HepG2 (cell line): ENCODE data around the gene L3MBTL1. TPM values are rescaled to one million over a fixed set of nuclear protein-coding genes. Genes with fewer than 3 reads are reported as not detected.

Source experiments
- MEF2D ChIP-seq: sonication (generic); formaldehyde crosslinking; IDR thresholded peaks from 2 replicates; pipeline ENCODE4 v1.5.1; 2020; ENCODE audit warnings: mild to moderate bottlenecking, missing genetic modification reagents
- POLR2AphosphoS5 ChIP-seq: IDR thresholded peaks from 2 replicates; pipeline ENCODE4 v1.6.1; 2012; ENCODE audit warnings: low read depth, low read length
- ZFYVE20 ChIP-seq: sonication (generic); formaldehyde crosslinking; IDR thresholded peaks from 2 replicates; pipeline ENCODE4 v1.8.0; 2023; ENCODE audit warnings: low read depth, mild to moderate bottlenecking, moderate library complexity, missing genetic modification reagents, borderline replicate concordance
- ZNF407 ChIP-seq: sonication (generic); formaldehyde crosslinking; IDR thresholded peaks from one replicate; pipeline ENCODE4 v1.5.1; 2020; ENCODE audit warnings: mild to moderate bottlenecking, missing genetic modification reagents; ENCODE audit errors: not compliant biosample characterization
- ZNF484 ChIP-seq: sonication (generic); formaldehyde crosslinking; IDR thresholded peaks from 2 replicates; pipeline ENCODE4 v1.5.1; 2020; ENCODE audit warnings: mild to moderate bottlenecking, low read depth, missing genetic modification reagents, borderline replicate concordance
- ZNF672 ChIP-seq: sonication (generic); formaldehyde crosslinking; IDR thresholded peaks from 2 replicates; pipeline ENCODE4 v1.8.1; 2022; ENCODE audit warnings: missing genetic modification reagents
- polyA plus RNA-seq, 8 experiments: library from polyadenylated mRNA; depleted of rRNA in 3 of 8; stranded (reverse) in 7 of 8; unstranded in 1 of 8; fragments of >200 nt; fragmentation: Illumina TruSeq in 4 of 8; extraction: Trizol in 4 of 8; gene quantifications; 2 replicates each; pipeline versions ENCODE4 v1.2.1 to v1.2.3, GENCODE V29; 2011 to 2016; ENCODE audit warnings: low read depth in 4 of 8, missing spikeins in 1 of 8, mixed read lengths in 1 of 8; ENCODE audit not compliant: insufficient read depth in 1 of 8
- total RNA-seq, 5 experiments: library from RNA; depleted of rRNA; stranded (reverse); fragments of >200 nt; fragmentation: Illumina TruSeq; extraction: Trizol; gene quantifications; 2 replicates each; pipeline ENCODE4 v1.2.3, GENCODE V29; 2016; ENCODE audit warnings: low read depth in 1 of 5
- TF ChIP-seq, protein P1 (sequence below), 2 experiments: IDR thresholded peaks; 2 replicates each; pipeline ENCODE4 v1.6.1; 2011 to 2012; ENCODE audit warnings: low read length in 2 of 2, borderline replicate concordance in 1 of 2, low read depth in 1 of 2, mild to moderate bottlenecking in 1 of 2, moderate library complexity in 1 of 2
- TF ChIP-seq, protein P2 (sequence below): sonication (generic); formaldehyde crosslinking; IDR thresholded peaks from 2 replicates; pipeline ENCODE4 v1.4.0; 2020; ENCODE audit warnings: mild to moderate bottlenecking, missing genetic modification reagents, borderline replicate concordance

L3MBTL1 gene
- total and polyA plus RNA-seq, 2 of the 13 experiments (the other 11 are each of a cell fraction or from before 2014, with no cell fraction given) = 9.0 to 17.8 TPM

DNA sequence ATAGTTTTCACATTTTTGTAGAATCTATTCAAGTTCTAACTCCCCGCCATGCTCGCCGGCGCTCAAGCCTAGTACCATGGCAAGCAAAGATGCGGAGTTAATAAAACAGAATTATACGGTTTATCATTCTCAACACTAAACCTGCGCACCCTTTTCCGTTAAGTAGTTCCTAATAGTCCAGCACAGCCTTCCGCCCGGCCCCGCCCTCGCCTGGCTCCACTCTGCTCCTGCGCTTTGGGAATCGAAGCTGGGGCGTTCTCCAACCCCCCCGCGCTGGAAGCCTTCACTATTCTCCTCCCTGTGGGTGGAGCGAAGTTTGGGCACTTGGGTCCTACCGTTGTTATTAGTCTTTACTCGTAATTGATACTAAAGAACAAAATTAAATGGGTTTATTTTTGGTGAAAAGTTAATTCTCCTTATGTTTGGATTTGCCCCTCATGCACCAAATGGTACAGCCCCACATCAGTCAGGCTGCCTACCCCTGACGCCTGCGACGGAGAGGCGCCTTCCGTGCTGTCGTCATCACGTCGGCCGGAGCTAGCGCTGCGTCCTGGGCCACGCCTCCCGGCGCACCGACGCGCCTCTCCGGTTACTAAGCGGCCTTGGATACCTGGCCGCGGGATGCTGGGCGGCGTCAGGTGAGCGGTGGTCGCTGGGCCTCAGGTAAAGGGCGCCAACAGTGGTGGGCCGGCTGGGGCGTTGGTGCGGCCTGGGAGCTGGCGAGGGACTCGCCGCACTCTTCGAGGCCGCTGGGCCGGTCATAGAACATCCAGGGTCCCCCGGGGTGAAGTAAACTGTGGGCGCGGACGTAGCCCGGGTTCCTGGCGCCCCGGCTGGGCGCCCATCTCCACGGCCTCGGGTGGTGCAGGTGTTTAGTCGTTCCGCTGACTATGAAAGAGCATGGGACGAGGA, 83.2 kb downstream of the L3MBTL1 start, which contains the start of gene IFT52 (continued):
- TF ChIP-seq, protein P1, sequence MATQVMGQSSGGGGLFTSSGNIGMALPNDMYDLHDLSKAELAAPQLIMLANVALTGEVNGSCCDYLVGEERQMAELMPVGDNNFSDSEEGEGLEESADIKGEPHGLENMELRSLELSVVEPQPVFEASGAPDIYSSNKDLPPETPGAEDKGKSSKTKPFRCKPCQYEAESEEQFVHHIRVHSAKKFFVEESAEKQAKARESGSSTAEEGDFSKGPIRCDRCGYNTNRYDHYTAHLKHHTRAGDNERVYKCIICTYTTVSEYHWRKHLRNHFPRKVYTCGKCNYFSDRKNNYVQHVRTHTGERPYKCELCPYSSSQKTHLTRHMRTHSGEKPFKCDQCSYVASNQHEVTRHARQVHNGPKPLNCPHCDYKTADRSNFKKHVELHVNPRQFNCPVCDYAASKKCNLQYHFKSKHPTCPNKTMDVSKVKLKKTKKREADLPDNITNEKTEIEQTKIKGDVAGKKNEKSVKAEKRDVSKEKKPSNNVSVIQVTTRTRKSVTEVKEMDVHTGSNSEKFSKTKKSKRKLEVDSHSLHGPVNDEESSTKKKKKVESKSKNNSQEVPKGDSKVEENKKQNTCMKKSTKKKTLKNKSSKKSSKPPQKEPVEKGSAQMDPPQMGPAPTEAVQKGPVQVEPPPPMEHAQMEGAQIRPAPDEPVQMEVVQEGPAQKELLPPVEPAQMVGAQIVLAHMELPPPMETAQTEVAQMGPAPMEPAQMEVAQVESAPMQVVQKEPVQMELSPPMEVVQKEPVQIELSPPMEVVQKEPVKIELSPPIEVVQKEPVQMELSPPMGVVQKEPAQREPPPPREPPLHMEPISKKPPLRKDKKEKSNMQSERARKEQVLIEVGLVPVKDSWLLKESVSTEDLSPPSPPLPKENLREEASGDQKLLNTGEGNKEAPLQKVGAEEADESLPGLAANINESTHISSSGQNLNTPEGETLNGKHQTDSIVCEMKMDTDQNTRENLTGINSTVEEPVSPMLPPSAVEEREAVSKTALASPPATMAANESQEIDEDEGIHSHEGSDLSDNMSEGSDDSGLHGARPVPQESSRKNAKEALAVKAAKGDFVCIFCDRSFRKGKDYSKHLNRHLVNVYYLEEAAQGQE (IDR thresholded peaks at IDR 0.05; ENCODE audit: borderline replicate concordance in 1 of 2, low read depth in 1 of 2, low read length in 2 of 2) = no peak
- TF ChIP-seq ZFYVE20 (CRISPR knock-in tag) (0 out of 2 replicates have a peak, but pooled peaks have one; percentile 19), ZNF407 (CRISPR knock-in tag) (peak; percentile 95), POLR2AphosphoS5 (peak; percentile 77), ZNF672 (0 out of 2 replicates have a peak, but pooled peaks have one; percentile 29), ZNF484 (CRISPR knock-in tag) (no peak), MEF2D (CRISPR knock-in tag) (peak; percentile 89)
- TF ChIP-seq, protein P2, sequence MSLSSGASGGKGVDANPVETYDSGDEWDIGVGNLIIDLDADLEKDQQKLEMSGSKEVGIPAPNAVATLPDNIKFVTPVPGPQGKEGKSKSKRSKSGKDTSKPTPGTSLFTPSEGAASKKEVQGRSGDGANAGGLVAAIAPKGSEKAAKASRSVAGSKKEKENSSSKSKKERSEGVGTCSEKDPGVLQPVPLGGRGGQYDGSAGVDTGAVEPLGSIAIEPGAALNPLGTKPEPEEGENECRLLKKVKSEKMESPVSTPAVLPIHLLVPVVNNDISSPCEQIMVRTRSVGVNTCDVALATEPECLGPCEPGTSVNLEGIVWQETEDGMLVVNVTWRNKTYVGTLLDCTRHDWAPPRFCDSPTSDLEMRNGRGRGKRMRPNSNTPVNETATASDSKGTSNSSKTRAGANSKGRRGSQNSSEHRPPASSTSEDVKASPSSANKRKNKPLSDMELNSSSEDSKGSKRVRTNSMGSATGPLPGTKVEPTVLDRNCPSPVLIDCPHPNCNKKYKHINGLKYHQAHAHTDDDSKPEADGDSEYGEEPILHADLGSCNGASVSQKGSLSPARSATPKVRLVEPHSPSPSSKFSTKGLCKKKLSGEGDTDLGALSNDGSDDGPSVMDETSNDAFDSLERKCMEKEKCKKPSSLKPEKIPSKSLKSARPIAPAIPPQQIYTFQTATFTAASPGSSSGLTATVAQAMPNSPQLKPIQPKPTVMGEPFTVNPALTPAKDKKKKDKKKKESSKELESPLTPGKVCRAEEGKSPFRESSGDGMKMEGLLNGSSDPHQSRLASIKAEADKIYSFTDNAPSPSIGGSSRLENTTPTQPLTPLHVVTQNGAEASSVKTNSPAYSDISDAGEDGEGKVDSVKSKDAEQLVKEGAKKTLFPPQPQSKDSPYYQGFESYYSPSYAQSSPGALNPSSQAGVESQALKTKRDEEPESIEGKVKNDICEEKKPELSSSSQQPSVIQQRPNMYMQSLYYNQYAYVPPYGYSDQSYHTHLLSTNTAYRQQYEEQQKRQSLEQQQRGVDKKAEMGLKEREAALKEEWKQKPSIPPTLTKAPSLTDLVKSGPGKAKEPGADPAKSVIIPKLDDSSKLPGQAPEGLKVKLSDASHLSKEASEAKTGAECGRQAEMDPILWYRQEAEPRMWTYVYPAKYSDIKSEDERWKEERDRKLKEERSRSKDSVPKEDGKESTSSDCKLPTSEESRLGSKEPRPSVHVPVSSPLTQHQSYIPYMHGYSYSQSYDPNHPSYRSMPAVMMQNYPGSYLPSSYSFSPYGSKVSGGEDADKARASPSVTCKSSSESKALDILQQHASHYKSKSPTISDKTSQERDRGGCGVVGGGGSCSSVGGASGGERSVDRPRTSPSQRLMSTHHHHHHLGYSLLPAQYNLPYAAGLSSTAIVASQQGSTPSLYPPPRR = peak; percentile 68
